ENCODE data around the gene IFIT3. TPM values are rescaled to one million over a fixed set of nuclear protein-coding genes. Genes with fewer than 3 reads are reported as not detected.
A peak's percentile ranks its signal among the peaks of the same experiment; 100 is the strongest.

IFIT3 gene
- total RNA-seq, 2 experiments from 2014 or later: 11.5 to 12.8 TPM

DNA sequence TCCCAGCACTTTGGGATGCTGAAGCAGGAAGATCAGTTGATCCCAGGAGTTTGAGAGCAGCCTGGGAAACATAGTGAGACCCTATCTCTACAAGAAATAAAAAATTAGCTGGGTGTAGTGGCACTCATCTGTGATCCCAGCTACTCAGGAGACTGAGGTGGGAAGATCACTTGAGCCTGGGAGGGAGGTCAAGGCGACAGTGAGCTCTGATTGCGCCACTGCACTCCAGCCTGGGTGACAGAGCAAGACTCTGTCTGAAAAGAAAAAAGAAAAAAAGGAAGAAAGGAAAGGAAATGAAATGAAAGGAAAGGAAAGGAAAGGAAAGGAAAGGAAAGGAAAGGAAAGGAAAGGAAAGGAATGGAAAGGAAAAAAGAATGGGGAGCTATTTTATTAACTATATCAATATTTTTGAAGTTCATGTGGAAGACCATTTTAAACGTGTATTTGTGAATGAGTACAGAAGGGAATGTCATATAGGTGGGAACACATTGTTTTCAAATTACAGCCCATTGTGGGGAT, 33.0 kb upstream of the IFIT3 start:
- ChIA-PET CTCF (no interaction called here), POLR2A (interaction anchor here (1.2 kb wide), 1 partner anchor 43 kb away, joined by 4 read pairs; the partner anchor contains the start of gene LIPA)
- Histone ChIP-seq H3K9me3 (ENCODE audit: control insufficient read depth in 1 of 2, insufficient read depth in 1 of 2, low read length in 2 of 2) (peaks cover 0 to 6% of the 10 kb centered on the region in 2 experiments), H3K27me3 (ENCODE audit: control insufficient read depth in 1 of 2, insufficient read depth in 2 of 2, low read length in 2 of 2) (no peaks in the 10 kb centered on the region), H3K27ac (ENCODE audit: low read depth in 1 of 2, low read length in 2 of 2) (no peak overlapping the region), H3K36me3 (ENCODE audit: insufficient read depth, low read length) (no peaks in the 10 kb centered on the region), H3K4me1 (ENCODE audit: insufficient read depth, low read length) (no peaks in the 10 kb centered on the region), H3K4me3 (ENCODE audit: low read length) (no peak overlapping the region)
- DNase-seq: no peak
- no peak for ATAC-seq (ENCODE audit: poor library complexity)
- intact Hi-C loops (cut with DNase I, micrococcal nuclease): loop anchor here in 1 of 2 experiments (2.0 to 10.0 kb wide), 2 partner anchors 74 to 270 kb away; no protein-coding TSS in a partner anchor
- H3K27ac Mint-ChIP-seq: no peak overlapping the region
- no peaks in the 10 kb centered on the region for H3K36me3 Mint-ChIP-seq (ENCODE audit: low read depth)
- peaks cover 6% of the 10 kb centered on the region for H3K9me3 Mint-ChIP-seq
- H3K4me1 Mint-ChIP-seq (ENCODE audit: low read depth): peaks cover 16% of the 10 kb centered on the region
- no peak overlapping the region for H3K4me3 Mint-ChIP-seq
- TF ChIP-seq, protein P1, sequence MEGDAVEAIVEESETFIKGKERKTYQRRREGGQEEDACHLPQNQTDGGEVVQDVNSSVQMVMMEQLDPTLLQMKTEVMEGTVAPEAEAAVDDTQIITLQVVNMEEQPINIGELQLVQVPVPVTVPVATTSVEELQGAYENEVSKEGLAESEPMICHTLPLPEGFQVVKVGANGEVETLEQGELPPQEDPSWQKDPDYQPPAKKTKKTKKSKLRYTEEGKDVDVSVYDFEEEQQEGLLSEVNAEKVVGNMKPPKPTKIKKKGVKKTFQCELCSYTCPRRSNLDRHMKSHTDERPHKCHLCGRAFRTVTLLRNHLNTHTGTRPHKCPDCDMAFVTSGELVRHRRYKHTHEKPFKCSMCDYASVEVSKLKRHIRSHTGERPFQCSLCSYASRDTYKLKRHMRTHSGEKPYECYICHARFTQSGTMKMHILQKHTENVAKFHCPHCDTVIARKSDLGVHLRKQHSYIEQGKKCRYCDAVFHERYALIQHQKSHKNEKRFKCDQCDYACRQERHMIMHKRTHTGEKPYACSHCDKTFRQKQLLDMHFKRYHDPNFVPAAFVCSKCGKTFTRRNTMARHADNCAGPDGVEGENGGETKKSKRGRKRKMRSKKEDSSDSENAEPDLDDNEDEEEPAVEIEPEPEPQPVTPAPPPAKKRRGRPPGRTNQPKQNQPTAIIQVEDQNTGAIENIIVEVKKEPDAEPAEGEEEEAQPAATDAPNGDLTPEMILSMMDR (IDR thresholded peaks at IDR 0.05): no peak
- no peaks in the 10 kb centered on the region for H3K27me3 Mint-ChIP-seq

- peaks cover 0 to 6% of the 10 kb centered on the region in 2 experiments for H3K9me3 ChIP-seq (ENCODE audit: control insufficient read depth in 1 of 2, insufficient read depth in 1 of 2, low read length in 2 of 2)
- H3K4me1 ChIP-seq (ENCODE audit: insufficient read depth, low read length): no peaks in the 10 kb centered on the region
- H3K27ac ChIP-seq (ENCODE audit: low read depth in 1 of 2, low read length in 2 of 2): no peak overlapping the region
- Mint-ChIP-seq H3K27me3 (no peaks in the 10 kb centered on the region), H3K9me3 (peaks cover 6% of the 10 kb centered on the region), H3K4me1 (ENCODE audit: low read depth) (peaks cover 23% of the 10 kb centered on the region), H3K4me3 (no peak overlapping the region), H3K36me3 (ENCODE audit: low read depth) (no peaks in the 10 kb centered on the region), H3K27ac (no peak overlapping the region)
- no peak overlapping the region for H3K4me3 ChIP-seq (ENCODE audit: low read length)
- ChIA-PET POLR2A (interaction anchor here (0.9 to 1.2 kb wide), 2 partner anchors 15 to 44 kb away, joined by 3 to 4 read pairs; partner anchors contain the start of gene LIPA), CTCF (no interaction called here)
- no peak for DNase-seq
- intact Hi-C loops (cut with DNase I, micrococcal nuclease): loop anchor here in 1 of 2 experiments (2.0 to 10.0 kb wide), 2 partner anchors 73 to 269 kb away; no protein-coding TSS in a partner anchor
- no peak for ATAC-seq (ENCODE audit: poor library complexity)
- no peaks in the 10 kb centered on the region for H3K36me3 ChIP-seq (ENCODE audit: insufficient read depth, low read length)
- H3K27me3 ChIP-seq (ENCODE audit: control insufficient read depth in 1 of 2, insufficient read depth in 2 of 2, low read length in 2 of 2): no peaks in the 10 kb centered on the region
- TF ChIP-seq, protein P1 (IDR thresholded peaks at IDR 0.05): no peak
Measured at GRCh38 chr10:89295597-89295996, 32.2 kb upstream of the IFIT3 start.

DNA sequence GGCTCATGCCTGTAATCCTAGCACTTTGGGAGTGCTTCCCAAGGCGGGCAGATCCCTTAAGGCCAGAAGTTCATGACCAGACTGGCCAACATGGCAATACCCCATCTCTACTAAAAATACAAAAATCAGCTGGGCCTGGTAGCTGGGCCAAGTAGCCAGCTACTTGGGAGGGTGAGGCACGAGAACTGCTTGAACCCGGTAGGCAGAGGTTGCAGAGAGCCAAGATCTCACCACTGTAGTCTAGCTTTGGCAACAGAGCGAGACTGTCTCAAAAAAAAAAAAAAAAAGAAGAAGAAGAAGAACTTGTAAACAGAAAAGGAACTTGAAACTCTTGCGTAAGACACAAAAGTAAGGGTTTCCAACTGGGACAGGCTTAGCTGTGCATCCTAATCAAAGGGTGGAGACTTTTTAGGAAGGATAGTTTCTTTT, 31.6 kb upstream of the IFIT3 start:
- no peak overlapping the region for H3K27ac ChIP-seq (ENCODE audit: low read depth in 1 of 2, low read length in 2 of 2)
- DNase-seq: peak in 2 of 14 experiments; percentile 42 to 46
- intact Hi-C loops (cut with DNase I, micrococcal nuclease): loop anchor here in 1 of 2 experiments (10.0 kb wide), 1 partner anchor 269 kb away; no protein-coding TSS in a partner anchor
- no peaks in the 10 kb centered on the region for H3K4me1 ChIP-seq (ENCODE audit: insufficient read depth, low read length)
- Mint-ChIP-seq H3K4me1 (ENCODE audit: low read depth) (peaks cover 30% of the 10 kb centered on the region), H3K27ac (no peak overlapping the region), H3K4me3 (no peak overlapping the region), H3K9me3 (peaks cover 6% of the 10 kb centered on the region), H3K36me3 (ENCODE audit: low read depth) (no peaks in the 10 kb centered on the region), H3K27me3 (no peaks in the 10 kb centered on the region)
- peaks cover 0 to 6% of the 10 kb centered on the region in 2 experiments for H3K9me3 ChIP-seq (ENCODE audit: control insufficient read depth in 1 of 2, insufficient read depth in 1 of 2, low read length in 2 of 2)
- no peaks in the 10 kb centered on the region for H3K27me3 ChIP-seq (ENCODE audit: control insufficient read depth in 1 of 2, insufficient read depth in 2 of 2, low read length in 2 of 2)
- TF ChIP-seq, protein P1 (IDR thresholded peaks at IDR 0.05): no peak
- ChIA-PET POLR2A (no interaction called here), CTCF (no interaction called here)
- H3K4me3 ChIP-seq (ENCODE audit: low read length): no peak overlapping the region
- no peaks in the 10 kb centered on the region for H3K36me3 ChIP-seq (ENCODE audit: insufficient read depth, low read length)
- ATAC-seq (ENCODE audit: poor library complexity): no peak
